ENCODE data around the gene CD79B. TPM values are rescaled to one million over a fixed set of nuclear protein-coding genes. Genes with fewer than 3 reads are reported as not detected.

CD79B gene
- total RNA-seq, 1 experiment from 2014 or later, result not detected

- in situ Hi-C loops (cut with HindIII; ENCODE audit: low pct_unique_long_range_greater_than_20kb, low sequenced_read_pairs) (no loop called here), intact Hi-C loops (cut with micrococcal nuclease; ENCODE audit: unreplicated experiment) (no loop called here)
- DNase-seq (ENCODE audit: low read depth, low spot score) (peak; percentile 8), ATAC-seq (peak; percentile 68; the same call in 1 of the 2 replicates)
- Histone ChIP-seq H3K9me3 (ENCODE audit: control insufficient read depth, insufficient read depth, low read depth, low read length) (no peaks in the 10 kb centered on the region), H3K27me3 (ENCODE audit: control insufficient read depth, insufficient read depth, low read length) (no peaks in the 10 kb centered on the region), H3K4me3 (ENCODE audit: low read depth in 2 of 2, low read length in 2 of 2) (no peak overlapping the region), H3K36me3 (ENCODE audit: control insufficient read depth, insufficient read depth, low read length) (no peaks in the 10 kb centered on the region), H3K4me1 (ENCODE audit: control insufficient read depth, insufficient read depth, low read length) (no peaks in the 10 kb centered on the region), H3K27ac (ENCODE audit: low read length) (no peak overlapping the region)
- ChIA-PET CTCF (interaction anchor here (0.5 to 2.0 kb wide), 3 partner anchors 32 to 137 kb away, joined by 3 to 13 read pairs (median 7); no protein-coding TSS in a partner anchor), POLR2A (no interaction called here)
- no TSS peak for BruUV-seq (replicated peaks)
- TF ChIP-seq REST (IDR thresholded peaks at IDR 0.05; ENCODE audit: insufficient read depth in 1 of 2, low read depth in 2 of 2, low read length in 1 of 2) (no peak), TCF7L2 (IDR thresholded peaks at IDR 0.05; ENCODE audit: low read depth, low read length) (no peak), SIN3A (IDR thresholded peaks at IDR 0.05; ENCODE audit: borderline replicate concordance, insufficient read depth, low read depth, low read length) (no peak), POLR2AphosphoS5 (IDR thresholded peaks at IDR 0.05; ENCODE audit: low read depth, low read length) (no peak), CTCF (IDR thresholded peaks at IDR 0.05) (peak; percentile 78; the same call in 1 of the 2 replicates)
Observed at GRCh38 chr17:63950940-63951907, 19.1 kb upstream of the CD79B start.

- TF ChIP-seq TCF7L2 (IDR thresholded peaks at IDR 0.05; ENCODE audit: low read depth, low read length) (no peak), POLR2AphosphoS5 (IDR thresholded peaks at IDR 0.05; ENCODE audit: low read depth, low read length) (no peak), CTCF (IDR thresholded peaks at IDR 0.05) (no peak), SIN3A (IDR thresholded peaks at IDR 0.05; ENCODE audit: borderline replicate concordance, insufficient read depth, low read depth, low read length) (no peak), REST (IDR thresholded peaks at IDR 0.05; ENCODE audit: insufficient read depth in 1 of 2, low read depth in 2 of 2, low read length in 1 of 2) (no peak)
- no peaks in the 10 kb centered on the region for H3K4me1 ChIP-seq (ENCODE audit: control insufficient read depth, insufficient read depth, low read length)
- intact Hi-C loops (cut with micrococcal nuclease; ENCODE audit: unreplicated experiment) (no loop called here), in situ Hi-C loops (cut with HindIII; ENCODE audit: low pct_unique_long_range_greater_than_20kb, low sequenced_read_pairs) (no loop called here)
- H3K9me3 ChIP-seq (ENCODE audit: control insufficient read depth, insufficient read depth, low read depth, low read length), result no peaks in the 10 kb centered on the region
- POLR2A ChIA-PET, result no interaction called here
- ATAC-seq (no peak), DNase-seq (ENCODE audit: low read depth, low spot score) (no peak)
- H3K36me3 ChIP-seq (ENCODE audit: control insufficient read depth, insufficient read depth, low read length), result no peaks in the 10 kb centered on the region
- H3K4me3 ChIP-seq (ENCODE audit: low read depth in 2 of 2, low read length in 2 of 2), result no peak overlapping the region
- H3K27ac ChIP-seq (ENCODE audit: low read length), result no peak overlapping the region
- no peaks in the 10 kb centered on the region for H3K27me3 ChIP-seq (ENCODE audit: control insufficient read depth, insufficient read depth, low read length)
- no TSS peak for BruUV-seq (replicated peaks)
- CTCF ChIA-PET, result interaction anchor here (0.7 to 2.0 kb wide), 4 partner anchors 12 to 94 kb away, joined by 3 to 13 read pairs (median 8); partner anchors contain the start of gene GH1
Observed at GRCh38 chr17:63949576-63950250, 17.6 kb upstream of the CD79B start.
